ENCODE measurements around the gene ADAMTS9. TPM values are rescaled to one million over a fixed set of nuclear protein-coding genes. Genes with fewer than 3 reads are reported as not detected.

ADAMTS9 gene
- total RNA-seq, 1 donor from 2014 or later: not detected

- H3K27ac Mint-ChIP-seq: no peak overlapping the region
- H3K4me3 Mint-ChIP-seq: no peak overlapping the region
- TF ChIP-seq CTCF (IDR thresholded peaks at IDR 0.05): no peak
- no peaks in the 10 kb centered on the region for H3K36me3 Mint-ChIP-seq (ENCODE audit: low read depth)
- no peaks in the 10 kb centered on the region for H3K27me3 Mint-ChIP-seq
- intact Hi-C loops (cut with micrococcal nuclease): no loop called here
- ATAC-seq (ENCODE audit: low read depth): no peak
- H3K4me1 Mint-ChIP-seq: no peaks in the 10 kb centered on the region
- ChIA-PET POLR2A (no interaction called here), CTCF (no interaction called here)
- no peak for DNase-seq
- H3K9me3 Mint-ChIP-seq: no peaks in the 10 kb centered on the region
Measured at GRCh38 chr3:64620020-64620419, 67.8 kb downstream of the ADAMTS9 start.

DNA sequence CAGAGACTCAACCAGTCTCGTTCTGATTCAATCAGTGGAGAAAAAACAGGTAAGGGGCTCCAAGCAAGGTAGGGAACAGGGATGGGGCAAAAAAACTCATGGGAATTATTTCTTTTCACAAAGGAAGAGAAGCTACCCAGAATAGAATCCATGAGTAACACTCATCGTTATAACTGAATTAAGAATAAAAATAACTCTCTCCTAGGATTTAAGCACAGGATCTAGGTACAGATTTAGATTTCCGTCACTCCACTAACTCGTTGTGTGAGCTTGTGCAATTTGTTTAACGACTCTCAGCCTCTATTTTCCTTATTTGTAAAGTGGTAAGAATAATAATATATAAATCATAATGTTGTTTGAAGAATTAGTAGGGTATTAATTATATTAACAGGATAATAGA is 68.6 kb downstream of the ADAMTS9 start:
- H3K9me3 Mint-ChIP-seq: no peaks in the 10 kb centered on the region
- ATAC-seq (ENCODE audit: low read depth) (no peak), DNase-seq (no peak)
- ChIA-PET POLR2A (no interaction called here), CTCF (no interaction called here)
- H3K27ac Mint-ChIP-seq: no peak overlapping the region
- H3K4me1 Mint-ChIP-seq: no peaks in the 10 kb centered on the region
- H3K4me3 Mint-ChIP-seq: no peak overlapping the region
- H3K27me3 Mint-ChIP-seq: no peaks in the 10 kb centered on the region
- H3K36me3 Mint-ChIP-seq (ENCODE audit: low read depth): no peaks in the 10 kb centered on the region
- intact Hi-C loops (cut with micrococcal nuclease): no loop called here
- TF ChIP-seq CTCF (IDR thresholded peaks at IDR 0.05): no peak

DNA sequence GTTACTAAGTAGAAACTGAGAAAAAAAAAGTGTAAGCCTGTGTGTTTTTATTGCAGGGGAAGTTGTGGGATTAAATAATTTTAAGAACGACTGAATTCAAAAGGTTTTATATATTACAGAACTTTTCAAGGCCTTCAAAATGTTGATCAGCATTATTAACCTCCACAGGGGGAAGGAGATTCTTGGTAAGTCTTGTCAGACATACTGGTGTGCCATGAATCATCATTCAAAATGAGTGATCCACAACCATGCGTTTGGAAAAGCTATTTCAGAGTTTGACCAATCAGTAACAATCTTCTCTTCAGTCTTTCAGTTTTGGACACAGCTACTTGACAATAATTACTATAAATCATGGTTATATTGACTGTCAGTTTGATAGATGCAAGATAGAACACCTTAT is 70.2 kb downstream of the ADAMTS9 start:
- Mint-ChIP-seq H3K4me1 (no peaks in the 10 kb centered on the region), H3K36me3 (ENCODE audit: low read depth) (no peaks in the 10 kb centered on the region), H3K27me3 (no peaks in the 10 kb centered on the region), H3K27ac (no peak overlapping the region), H3K4me3 (no peak overlapping the region), H3K9me3 (no peaks in the 10 kb centered on the region)
- no peak for TF ChIP-seq CTCF (IDR thresholded peaks at IDR 0.05)
- POLR2A ChIA-PET: no interaction called here
- DNase-seq (no peak), ATAC-seq (ENCODE audit: low read depth) (no peak)
- CTCF ChIA-PET: no interaction called here
- intact Hi-C loops (cut with micrococcal nuclease): no loop called here

GRCh38 chr3:64616953-64617352 is 70.8 kb downstream of the ADAMTS9 start:
- intact Hi-C loops (cut with micrococcal nuclease): no loop called here
- ChIA-PET POLR2A (no interaction called here), CTCF (no interaction called here)
- no peaks in the 10 kb centered on the region for H3K27me3 Mint-ChIP-seq
- H3K4me3 Mint-ChIP-seq: no peak overlapping the region
- DNase-seq: no peak
- no peak for ATAC-seq (ENCODE audit: low read depth)
- H3K27ac Mint-ChIP-seq: no peak overlapping the region
- no peak for TF ChIP-seq CTCF (IDR thresholded peaks at IDR 0.05)
- no peaks in the 10 kb centered on the region for H3K9me3 Mint-ChIP-seq
- H3K4me1 Mint-ChIP-seq: no peaks in the 10 kb centered on the region
- H3K36me3 Mint-ChIP-seq (ENCODE audit: low read depth): no peaks in the 10 kb centered on the region

DNA sequence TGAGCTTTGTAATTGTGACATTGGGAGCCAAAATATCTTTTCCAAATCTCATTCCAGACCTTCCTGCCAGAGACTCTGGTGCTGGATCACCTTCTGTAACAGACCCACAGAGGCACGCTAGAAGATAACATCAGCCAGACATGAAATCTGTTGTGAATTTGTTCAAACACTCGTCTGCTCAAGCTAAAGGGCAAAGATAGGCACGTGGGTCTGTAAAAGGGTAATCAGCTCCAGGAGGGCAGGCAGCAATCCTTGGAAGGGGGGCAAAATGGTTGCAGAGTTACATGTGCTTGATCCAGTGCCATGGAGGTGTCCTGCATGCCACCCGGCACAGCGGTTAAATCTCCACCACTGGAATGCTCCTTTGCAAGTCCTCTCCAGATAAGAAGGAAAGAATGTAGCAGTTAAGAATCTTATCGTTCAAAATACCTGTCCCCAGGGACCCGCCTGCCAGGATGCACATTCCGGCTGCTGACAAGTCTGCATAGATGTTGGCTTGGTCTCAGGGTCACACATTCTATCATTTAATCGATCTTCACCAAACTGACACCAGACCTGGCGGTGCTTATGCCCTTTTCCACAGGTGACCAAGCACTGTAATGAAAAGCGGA is 74.8 kb downstream of the ADAMTS9 start:
- Mint-ChIP-seq H3K36me3 (ENCODE audit: low read depth) (no peaks in the 10 kb centered on the region), H3K27ac (no peak overlapping the region), H3K27me3 (no peaks in the 10 kb centered on the region), H3K4me1 (no peaks in the 10 kb centered on the region), H3K4me3 (no peak overlapping the region), H3K9me3 (no peaks in the 10 kb centered on the region)
- no peak for TF ChIP-seq CTCF (IDR thresholded peaks at IDR 0.05)
- ChIA-PET POLR2A (no interaction called here), CTCF (no interaction called here)
- intact Hi-C loops (cut with micrococcal nuclease): no loop called here
- no peak for ATAC-seq (ENCODE audit: low read depth)
- no peak for DNase-seq
